SJSA1 (cell line): ENCODE results near the gene SLC25A25. TPM values are rescaled to one million over a fixed set of nuclear protein-coding genes. Genes with fewer than 3 reads are reported as not detected.
"Not testable (repeated sequence)": the region's sequence is repeated elsewhere in the genome, so short reads cannot be mapped to it uniquely, and the experiment has no call there.

Experiments used
- DNase-seq, 2 experiments: peaks; one replicate each; pipeline ENCODE4 v3.0.0-alpha.2; 2015 to 2020; ENCODE audit warnings: low spot score in 2 of 2, low read depth in 1 of 2
- H3K27ac ChIP-seq: fragments of 250-450 bp; sonication (Bioruptor Pico); 2 replicates; pipeline ENCODE4 v1.5.1; 2020; ENCODE audit warnings: mild to moderate bottlenecking, moderate library complexity
- H3K27me3 ChIP-seq: fragments of 250-450 bp; sonication (Bioruptor Pico); replicated peaks from 2 replicates; pipeline ENCODE4 v1.5.1; 2020; ENCODE audit warnings: mild to moderate bottlenecking, moderate library complexity
- H3K36me3 ChIP-seq: fragments of 250-450 bp; sonication (Bioruptor Pico); 2 replicates; pipeline ENCODE4 v1.5.1; 2020; ENCODE audit warnings: mild to moderate bottlenecking
- H3K4me1 ChIP-seq: fragments of 250-450 bp; sonication (Bioruptor Pico); replicated peaks from 2 replicates; pipeline ENCODE4 v1.6.1; 2021; ENCODE audit warnings: mild to moderate bottlenecking
- H3K4me3 ChIP-seq: fragments of 250-450 bp; sonication (Bioruptor Pico); 2 replicates; pipeline ENCODE4 v1.5.1; 2020; ENCODE audit warnings: mild to moderate bottlenecking
- H3K9me3 ChIP-seq: fragments of 250-450 bp; sonication (Bioruptor Pico); replicated peaks from 2 replicates; pipeline ENCODE4 v1.5.1; 2020; ENCODE audit warnings: mild to moderate bottlenecking
- total RNA-seq: library from RNA; depleted of rRNA; stranded (reverse); fragments of >200 nt; shearing (Covaris generic); gene quantifications from 2 replicates; pipeline ENCODE4 v1.2.3, GENCODE V29; 2014

Gene SLC25A25
- total RNA-seq, 1 experiment from 2014 or later, result 30.8 TPM

DNA sequence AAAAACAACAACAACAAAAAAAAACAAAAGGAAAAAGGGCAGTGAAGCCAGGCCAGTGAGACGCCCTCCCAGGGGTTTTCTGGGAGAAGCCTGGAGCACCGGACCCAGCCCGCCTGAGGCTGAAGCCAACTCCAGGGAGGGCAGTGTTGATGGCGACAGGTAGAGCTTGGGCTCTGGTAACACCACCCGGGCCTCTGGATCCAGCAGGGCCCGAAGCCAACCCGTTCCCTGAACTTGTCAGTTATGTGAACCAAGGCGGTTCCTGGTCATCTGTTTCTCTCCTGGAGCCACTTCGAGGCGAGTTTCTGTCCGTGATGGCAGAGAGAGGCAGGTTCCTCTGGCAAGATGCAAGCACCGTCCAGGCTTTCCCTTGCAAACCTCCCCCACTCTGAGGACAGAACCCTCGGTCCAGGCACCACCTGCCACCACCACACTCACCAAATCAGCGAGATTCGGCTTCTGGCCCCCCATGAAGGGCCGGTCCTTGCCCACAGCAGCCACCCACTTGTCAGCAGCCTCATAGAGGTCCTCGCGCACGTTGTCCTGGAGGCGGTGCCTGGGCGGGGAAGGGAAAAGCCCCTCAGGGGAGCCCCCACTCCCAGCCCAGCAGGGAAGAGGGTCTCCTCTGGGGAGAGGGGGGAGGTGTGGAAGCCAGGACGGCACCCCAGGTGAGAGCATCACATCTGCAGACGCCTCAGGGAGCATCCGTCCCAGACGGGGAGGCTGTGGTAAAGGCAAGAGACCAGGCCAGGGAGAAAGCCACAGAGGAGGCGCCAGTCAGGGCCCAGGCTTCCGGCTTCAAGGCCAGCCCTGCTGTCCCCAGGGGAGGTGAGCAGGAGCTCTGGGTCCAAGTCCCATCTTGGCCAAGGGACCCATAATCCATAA, 54.1 kb downstream of the SLC25A25 start:
- Histone ChIP-seq H3K4me1 (peaks cover 6% of the 10 kb centered on the region), H3K27me3 (no peaks in the 10 kb centered on the region), H3K4me3 (no peak overlapping the region), H3K36me3 (peaks cover 9% of the 10 kb centered on the region), H3K27ac (no peak overlapping the region), H3K9me3 (no peaks in the 10 kb centered on the region)
- no peak for DNase-seq

DNA sequence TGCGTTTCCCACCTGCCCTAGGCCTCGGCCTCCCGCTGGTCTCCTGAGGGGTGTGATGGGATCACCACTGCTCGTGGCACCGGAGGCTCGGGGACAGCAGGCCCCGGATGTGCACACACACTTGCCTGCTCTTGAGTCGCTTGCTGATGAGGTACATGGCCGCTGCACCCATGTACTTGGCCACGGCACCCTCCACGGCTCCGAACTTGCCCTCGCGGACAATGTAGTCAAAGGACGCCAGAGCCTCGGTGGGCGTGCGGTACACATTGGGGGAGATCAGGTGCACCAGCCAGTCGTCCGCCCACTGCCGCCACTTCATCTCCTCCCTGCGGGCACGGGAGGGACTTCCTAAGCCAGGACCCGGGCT, 54.8 kb downstream of the SLC25A25 start:
- no peaks in the 10 kb centered on the region for H3K27me3 ChIP-seq
- no peaks in the 10 kb centered on the region for H3K9me3 ChIP-seq
- no peak overlapping the region for H3K27ac ChIP-seq
- no peak for DNase-seq
- peaks cover 15% of the 10 kb centered on the region for H3K36me3 ChIP-seq
- no peak overlapping the region for H3K4me3 ChIP-seq
- H3K4me1 ChIP-seq, result peaks cover 6% of the 10 kb centered on the region

DNA sequence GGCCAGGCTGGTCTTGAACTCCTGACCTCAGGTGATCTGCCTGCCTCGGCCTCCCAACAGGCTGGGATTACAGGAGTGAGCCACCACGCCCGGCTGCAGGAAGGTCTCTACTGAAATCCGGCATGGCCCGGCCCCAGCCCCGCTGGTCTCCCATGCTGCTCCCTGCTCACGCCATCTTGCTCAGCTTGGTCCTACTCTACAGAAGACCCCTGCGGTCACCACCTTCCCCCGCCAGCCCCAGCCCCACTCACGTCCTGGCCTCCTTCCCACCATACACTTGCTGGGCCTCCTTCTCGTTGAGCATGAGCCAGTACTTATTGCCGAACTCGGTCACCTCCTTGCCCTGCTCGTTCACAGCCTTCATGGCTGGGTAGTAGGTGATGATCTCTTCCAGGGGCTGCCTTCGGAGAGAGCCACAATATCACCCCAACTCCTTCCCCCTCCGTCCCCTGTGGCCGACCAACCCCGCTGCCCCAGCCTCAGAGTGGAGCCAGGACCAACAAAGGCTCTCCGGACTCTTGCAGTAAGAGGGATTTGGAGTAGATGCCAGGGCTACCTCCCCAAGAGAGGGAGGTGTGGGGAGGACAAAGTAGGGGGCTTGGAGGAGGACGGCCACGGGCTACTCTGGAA, 55.5 kb downstream of the SLC25A25 start:
- no peak for DNase-seq
- peaks cover 7% of the 10 kb centered on the region for H3K4me1 ChIP-seq
- no peak overlapping the region for H3K27ac ChIP-seq
- no peak overlapping the region for H3K4me3 ChIP-seq
- H3K36me3 ChIP-seq, result peaks cover 15% of the 10 kb centered on the region
- H3K27me3 ChIP-seq, result no peaks in the 10 kb centered on the region
- no peaks in the 10 kb centered on the region for H3K9me3 ChIP-seq

GRCh38 chr9:128124451-128124850, 56.4 kb downstream of the SLC25A25 start:
- Histone ChIP-seq H3K27ac (no peak overlapping the region), H3K4me1 (peaks cover 13% of the 10 kb centered on the region), H3K27me3 (no peaks in the 10 kb centered on the region), H3K4me3 (no peak overlapping the region), H3K36me3 (peaks cover 15% of the 10 kb centered on the region), H3K9me3 (no peaks in the 10 kb centered on the region)
- no peak for DNase-seq

DNA sequence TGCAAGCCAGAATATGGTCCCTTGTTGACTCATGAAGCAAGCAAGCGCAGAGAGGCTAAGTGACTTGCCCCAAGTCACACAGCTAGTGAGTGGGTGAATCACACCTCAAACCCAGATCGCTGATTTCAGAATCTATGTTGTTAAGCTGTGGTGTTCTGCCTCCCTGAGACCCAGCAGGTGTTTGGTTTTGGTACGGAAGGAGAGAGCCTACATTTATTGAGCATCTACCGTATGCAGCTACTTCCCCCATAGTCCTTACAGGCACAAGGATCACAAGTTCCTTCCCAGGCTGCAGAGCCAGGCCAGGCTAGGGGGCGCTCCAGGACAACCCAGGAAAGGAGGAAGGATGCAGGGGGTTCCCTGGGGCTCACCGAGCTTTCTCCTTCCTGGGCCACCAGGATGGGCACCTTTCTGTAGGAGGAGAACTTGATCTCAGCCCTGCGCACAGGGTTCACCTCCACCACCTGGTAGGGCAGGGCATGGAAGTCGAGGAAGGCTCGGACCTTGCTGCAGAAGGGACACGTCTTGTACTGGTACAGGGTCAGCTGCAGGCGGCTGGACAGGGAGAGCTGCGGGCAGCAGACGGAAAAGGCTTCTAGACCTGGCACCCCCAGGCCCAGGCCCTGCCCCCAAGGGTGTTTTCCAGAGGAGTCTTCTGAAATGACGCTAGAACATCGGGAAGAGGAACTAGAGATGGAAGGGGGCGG, 57.0 kb downstream of the SLC25A25 start:
- DNase-seq, result peak in 1 of 2 experiments; percentile 21
- H3K36me3 ChIP-seq, result peaks cover 15% of the 10 kb centered on the region
- no peaks in the 10 kb centered on the region for H3K27me3 ChIP-seq

GRCh38 chr9:128125580-128126354, 57.7 kb downstream of the SLC25A25 start:
- peaks cover 13% of the 10 kb centered on the region for H3K4me1 ChIP-seq
- DNase-seq, result no peak
- no peak overlapping the region for H3K4me3 ChIP-seq
- H3K36me3 ChIP-seq, result peaks cover 15% of the 10 kb centered on the region
- no peak overlapping the region for H3K27ac ChIP-seq
- no peaks in the 10 kb centered on the region for H3K9me3 ChIP-seq
- H3K27me3 ChIP-seq, result no peaks in the 10 kb centered on the region

More for the DNA sequence above, 57.0 kb downstream of the SLC25A25 start:
- Histone ChIP-seq H3K27ac (no peak overlapping the region), H3K4me1 (peaks cover 13% of the 10 kb centered on the region), H3K4me3 (no peak overlapping the region), H3K9me3 (no peaks in the 10 kb centered on the region)

DNA sequence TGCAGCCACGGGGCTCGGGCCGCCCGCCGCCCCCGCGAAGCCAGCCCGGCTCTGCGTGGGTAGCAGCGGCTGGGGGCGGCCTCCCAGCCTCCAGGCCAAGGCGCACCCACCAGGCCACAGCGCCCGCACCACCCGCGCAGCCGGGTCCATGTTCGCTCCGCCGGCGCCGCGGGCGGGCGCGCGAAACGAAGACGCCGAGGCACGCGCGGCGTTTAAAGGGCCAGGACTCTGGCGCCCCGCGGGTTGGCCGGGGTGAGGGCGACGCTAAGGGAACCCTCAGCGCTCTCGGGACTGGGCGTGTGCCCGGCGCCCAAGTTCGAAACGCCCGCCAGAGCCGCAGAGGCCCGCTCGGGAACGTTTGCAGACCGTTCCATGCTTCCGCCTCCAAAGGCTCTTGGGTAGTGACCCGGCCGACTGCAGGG, 59.5 kb downstream of the SLC25A25 start, which contains the start of gene PTGES2:
TSS of gene PTGES2 (minus strand) at position 162 of the 422 bp plus-strand sequence. CDS start at position 150, 12 bp downstream.
- no peaks in the 10 kb centered on the region for H3K27me3 ChIP-seq
- peak within 1 kb of the TSS; percentile 94 for H3K27ac ChIP-seq
- peaks cover 15% of the 10 kb centered on the region for H3K36me3 ChIP-seq
- H3K4me3 ChIP-seq, result peak within 1 kb of the TSS; percentile 95
- peak in 1 of 2 experiments; percentile 72 for DNase-seq
- no peaks in the 10 kb centered on the region for H3K9me3 ChIP-seq
- H3K4me1 ChIP-seq, result peaks cover 13% of the 10 kb centered on the region

GRCh38 chr9:128127990-128128835, 60.2 kb downstream of the SLC25A25 start:
- Histone ChIP-seq H3K36me3 (peaks cover 15% of the 10 kb centered on the region), H3K27me3 (no peaks in the 10 kb centered on the region), H3K4me1 (peaks cover 13% of the 10 kb centered on the region), H3K4me3 (peak overlapping the region; percentile 95), H3K27ac (peak overlapping the region; percentile 94), H3K9me3 (no peaks in the 10 kb centered on the region)
- peak; percentile 77 to 94 for DNase-seq

DNA sequence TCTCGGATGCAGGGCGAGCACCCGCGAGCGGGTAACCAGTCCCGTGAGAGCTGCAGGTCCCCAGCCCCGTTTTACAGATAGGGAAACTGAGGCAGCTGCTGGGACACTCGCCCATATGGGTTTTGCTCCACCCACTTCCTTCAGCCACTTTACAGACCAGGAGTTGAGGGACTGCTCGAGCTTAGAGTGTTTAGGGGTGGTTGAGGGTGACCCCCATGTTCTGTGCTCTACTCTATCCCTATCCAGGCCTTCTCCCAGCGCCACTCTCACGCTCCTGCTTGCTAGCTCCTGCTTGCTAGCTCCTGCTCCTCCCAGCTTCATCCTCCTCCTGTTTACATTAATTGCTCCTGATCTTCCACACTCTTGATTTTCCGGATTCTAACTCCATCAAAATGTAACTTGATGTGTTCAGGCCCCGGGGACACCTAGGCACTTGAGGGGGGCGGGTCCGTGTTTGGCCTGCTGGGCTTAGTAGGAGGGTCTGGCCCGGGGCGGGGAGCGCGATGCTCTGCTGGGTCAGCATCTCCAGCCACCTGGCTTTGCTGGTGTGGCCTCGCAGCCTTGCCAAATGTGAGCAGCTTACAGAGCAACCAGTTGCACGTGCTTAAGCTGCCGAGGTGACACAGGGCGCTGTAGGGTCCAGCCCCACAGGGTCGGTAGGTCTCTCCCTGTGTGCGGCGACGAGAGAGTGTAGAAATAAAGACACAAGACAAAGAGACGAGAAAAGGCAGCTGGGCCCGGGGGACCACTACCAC, 61.0 kb downstream of the SLC25A25 start:
- peak overlapping the region; percentile 95 for H3K4me3 ChIP-seq
- H3K4me1 ChIP-seq, result peaks cover 13% of the 10 kb centered on the region
- H3K27ac ChIP-seq, result no peak overlapping the region
- H3K36me3 ChIP-seq, result peaks cover 15% of the 10 kb centered on the region
- no peaks in the 10 kb centered on the region for H3K9me3 ChIP-seq
- no peak for DNase-seq
- no peaks in the 10 kb centered on the region for H3K27me3 ChIP-seq

DNA sequence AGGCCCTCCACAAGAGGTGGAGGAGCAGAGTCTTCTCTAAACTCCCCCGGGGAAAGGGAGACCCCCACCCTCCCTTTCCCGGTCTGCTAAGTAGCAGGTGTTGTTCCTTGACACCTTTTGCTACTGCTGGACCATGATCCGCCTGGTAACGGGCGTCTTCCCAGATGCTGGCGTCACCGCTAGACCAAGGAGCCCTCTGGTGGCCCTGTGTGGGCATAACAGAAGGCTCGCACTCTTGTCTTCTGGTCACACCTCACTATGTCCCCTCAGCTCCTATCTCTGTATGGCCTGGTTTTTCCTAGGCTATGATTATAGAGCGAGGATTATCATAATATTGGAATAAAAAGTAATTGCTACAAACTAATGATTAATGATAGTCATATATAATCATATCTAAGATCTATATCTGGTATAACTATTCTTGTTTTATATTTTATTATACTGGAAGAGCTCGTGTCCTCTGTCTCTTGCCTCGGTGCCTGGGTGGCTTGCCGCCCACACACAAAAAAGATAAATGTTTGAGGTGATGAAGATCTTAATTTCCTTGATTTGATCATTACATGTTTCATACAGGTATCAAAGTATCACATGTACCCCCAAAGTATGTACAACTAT, 62.1 kb downstream of the SLC25A25 start:
- H3K9me3 ChIP-seq, H3K4me3 ChIP-seq, DNase-seq, H3K27me3 ChIP-seq, H3K36me3 ChIP-seq, H3K27ac ChIP-seq: not testable (repeated sequence)
- peaks cover 13% of the 10 kb centered on the region for H3K4me1 ChIP-seq

- H3K9me3 ChIP-seq, H3K27me3 ChIP-seq, H3K36me3 ChIP-seq, DNase-seq, H3K4me3 ChIP-seq, H3K27ac ChIP-seq: not testable (repeated sequence)
- H3K4me1 ChIP-seq, result peaks cover 13% of the 10 kb centered on the region
These were observed 62.6 kb downstream of the SLC25A25 start for GRCh38 chr9:128130651-128131050.

- not testable (repeated sequence) for DNase-seq
These were observed 63.3 kb downstream of the SLC25A25 start for GRCh38 chr9:128131346-128131745.

More at GRCh38 chr9:128131346-128131745, 63.3 kb downstream of the SLC25A25 start:
- H3K27me3 ChIP-seq, H3K36me3 ChIP-seq, H3K9me3 ChIP-seq, H3K27ac ChIP-seq, H3K4me3 ChIP-seq: not testable (repeated sequence)
- H3K4me1 ChIP-seq, result peaks cover 13% of the 10 kb centered on the region
